GM23248 (cell line): ENCODE measurements around the gene UBA3. TPM values are rescaled to one million over a fixed set of nuclear protein-coding genes. Genes with fewer than 3 reads are reported as not detected.

ENCODE experiments used
- DNase-seq: peaks from one replicate; pipeline ENCODE4 v3.0.0-alpha.2; 2015
- H2AFZ ChIP-seq: fragments of 200-600 bp; sonication (generic); 2 replicates; pipeline ENCODE4 v1.6.1; 2016; ENCODE audit warnings: antibody characterized with exemption
- H3F3A ChIP-seq: fragments of 200-600 bp; sonication (generic); 2 replicates; pipeline ENCODE4 v1.6.1; 2016; ENCODE audit warnings: mild to moderate bottlenecking, antibody characterized with exemption, mixed run types; ENCODE audit not compliant: insufficient read depth
- H3K27ac ChIP-seq: fragments of 200-600 bp; sonication (generic); 2 replicates; pipeline ENCODE4 v1.5.1; 2016; ENCODE audit warnings: mild to moderate bottlenecking
- H3K27me3 ChIP-seq: fragments of 200-600 bp; sonication (generic); replicated peaks from 2 replicates; pipeline ENCODE4 v1.6.1; 2016; ENCODE audit warnings: mild to moderate bottlenecking; ENCODE audit not compliant: insufficient read depth
- H3K36me3 ChIP-seq: fragments of 200-600 bp; sonication (generic); 2 replicates; pipeline ENCODE4 v1.6.1; 2016; ENCODE audit warnings: low read depth, mild to moderate bottlenecking
- H3K4me1 ChIP-seq: fragments of 200-600 bp; sonication (generic); 2 replicates; pipeline ENCODE4 v1.6.1; 2016; ENCODE audit warnings: mild to moderate bottlenecking; ENCODE audit not compliant: insufficient read depth
- H3K4me2 ChIP-seq: fragments of 200-600 bp; sonication (generic); one replicate; pipeline ENCODE4 v1.6.1; 2016; ENCODE audit warnings: mild to moderate bottlenecking; ENCODE audit not compliant: unreplicated experiment
- H3K4me3 ChIP-seq: fragments of 200-600 bp; sonication (generic); 2 replicates; pipeline ENCODE4 v1.5.1; 2016; ENCODE audit warnings: mild to moderate bottlenecking
- H3K79me2 ChIP-seq: fragments of 200-600 bp; sonication (generic); 2 replicates; pipeline ENCODE4 v1.6.1; 2016; ENCODE audit warnings: mild to moderate bottlenecking; ENCODE audit not compliant: insufficient read depth
- H3K9ac ChIP-seq: fragments of 200-600 bp; sonication (generic); 2 replicates; pipeline ENCODE4 v1.6.1; 2016; ENCODE audit warnings: mild to moderate bottlenecking
- H3K9me2 ChIP-seq: fragments of 200-600 bp; sonication (generic); 2 replicates; pipeline ENCODE4 v1.6.1; 2016; ENCODE audit warnings: mixed run types, mild to moderate bottlenecking, moderate library complexity; ENCODE audit not compliant: insufficient read depth
- H3K9me3 ChIP-seq: fragments of 200-600 bp; sonication (generic); one replicate; pipeline ENCODE4 v1.6.1; 2017; ENCODE audit warnings: low read depth
- H4K20me1 ChIP-seq: fragments of 200-600 bp; sonication (generic); 2 replicates; pipeline ENCODE4 v1.6.0; 2016; ENCODE audit not compliant: insufficient read depth
- EZH2 ChIP-seq: fragments of 200-600 bp; sonication (generic); IDR thresholded peaks from 2 replicates; pipeline ENCODE4 v1.6.1; 2018; ENCODE audit warnings: antibody characterized with exemption, mild to moderate bottlenecking; ENCODE audit not compliant: insufficient read depth, poor library complexity, severe bottlenecking
- EZH2phosphoT487 ChIP-seq: fragments of 200-600 bp; sonication (generic); IDR thresholded peaks from 2 replicates; pipeline ENCODE4 v1.6.1; 2018; ENCODE audit warnings: antibody characterized with exemption, moderate library complexity, mild to moderate bottlenecking, low read depth; ENCODE audit not compliant: insufficient read depth
- WGBS, 2 experiments: methylation state at CpG; one replicate each; pipeline ENCODE4 v1.1.6; 2015 to 2017; ENCODE audit warnings: low lambda C conversion rate in 2 of 2, low coverage in 1 of 2; ENCODE audit errors: missing lambda C conversion rate in 2 of 2; 5-methylcytosine and 5-hydroxymethylcytosine counted together
- in situ Hi-C: fragments of 300-500 bp; cut with MboI; formaldehyde crosslinking; loops from 2 replicates; pipeline ENCODE4 v1.15.0; 2020
- microRNA counts: library from miRNA; unstranded; fragments of <30 nt; microRNA quantifications from one replicate; lab custom pipeline; 2016
- microRNA-seq: library from miRNA; unstranded; fragments of <30 nt; microRNA quantifications from one replicate; pipeline ENCODE4, GENCODE V29; 2016; ENCODE audit warnings: borderline number of aligned reads
- polyA plus RNA-seq: library from polyadenylated mRNA; unstranded; fragments of >200 nt; fragmentation: Nextera tagmentation; extraction: Ambion mirVana; gene quantifications from 2 replicates; pipeline ENCODE4 v1.2.1, GENCODE V29; 2016
- small RNA-seq: library from RNA; depleted of rRNA; stranded (forward); fragments of <200 nt; gene quantifications from one replicate; pipeline ENCODE3, GENCODE V24; 2014; ENCODE audit warnings: low read depth, low replicate concordance
- total RNA-seq: library from RNA; depleted of rRNA; stranded (reverse); fragments of >200 nt; shearing (Covaris generic); gene quantifications from 2 replicates; pipeline ENCODE4 v1.2.3, GENCODE V29; 2014; rRNA removed

UBA3 gene
- total and polyA plus RNA-seq, 2 experiments from 2014 or later, result 64.0 to 65.0 TPM

DNA sequence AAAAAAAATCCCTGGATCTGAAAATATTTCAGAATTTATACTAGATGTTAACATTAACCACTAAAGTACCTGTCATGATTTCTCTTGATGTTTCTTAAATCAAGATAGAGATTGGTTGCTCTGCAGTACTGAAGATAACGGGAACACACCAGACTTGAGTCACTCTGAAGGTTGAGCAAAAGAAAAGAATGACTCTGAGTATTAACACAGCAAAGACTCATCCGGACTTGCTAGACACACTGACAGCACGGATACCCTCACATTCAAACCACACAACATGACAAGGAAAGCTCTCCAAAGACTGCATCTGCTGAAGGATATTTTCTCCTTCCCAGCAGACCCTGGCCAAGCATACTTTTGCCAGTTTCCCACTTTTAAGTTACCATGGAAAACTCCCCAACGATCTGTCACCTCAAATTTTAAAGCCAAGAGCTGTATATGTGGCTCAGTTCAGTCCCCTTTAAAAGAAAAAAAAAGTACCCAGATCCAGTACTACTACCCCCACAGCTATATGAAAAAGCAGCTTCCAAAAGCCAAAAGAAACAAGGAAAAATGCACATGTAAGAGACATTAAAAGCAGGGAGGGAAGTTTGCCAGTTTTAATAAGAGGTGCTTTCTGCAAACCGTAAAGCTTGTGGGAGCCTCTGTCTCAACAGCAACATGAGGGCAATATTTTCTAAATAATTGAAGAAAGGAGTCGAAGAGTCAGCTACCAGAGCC is 74.9 kb downstream of the UBA3 start:
- in situ Hi-C loops, result no loop called here
- Histone ChIP-seq H3K27me3 (no peaks in the 10 kb centered on the region), H3K9me3 (no peaks in the 10 kb centered on the region), H3K79me2 (peaks cover 35% of the 10 kb centered on the region), H3K36me3 (peaks cover 82% of the 10 kb centered on the region), H3K9me2 (no peaks in the 10 kb centered on the region), H4K20me1 (no peaks in the 10 kb centered on the region), H3F3A (peaks cover 13% of the 10 kb centered on the region), H3K4me2 (no peak overlapping the region), H3K27ac (no peak overlapping the region), H3K4me1 (peaks cover 17% of the 10 kb centered on the region), H3K4me3 (no peak overlapping the region), H3K9ac (no peak overlapping the region), H2AFZ (no peak overlapping the region)
- DNase-seq, result peak; percentile 22
- 79 to 80% methylated on average over 6 of the region's 6 CpGs for WGBS, 2 experiments
- TF ChIP-seq EZH2 (no peak), EZH2phosphoT487 (no peak)

MicroRNAs within 50 kb of the gene (microRNA counts, 767-probe panel; counts per million panel counts)
- microRNA hsa-miR-3136-5p (lab: Ali Mortazavi, UCI), result 447 counts per million, percentile 86 among the panel's probes with 10 or more counts

Small RNAs within 50 kb of the gene (microRNA-seq; reads per million reads assigned to microRNA genes)
- not detected for gene MIR3136

Small RNAs within 50 kb of the gene (small RNA-seq; reads per million reads assigned to genes)
- not detected for gene MIR3136

Other genes with a start within 250 kb of the UBA3 start
- gene TAFA4, start 147.8 kb downstream of the UBA3 start, total RNA-seq, result not detected in 2 replicates
- gene TAFA4, start 147.8 kb downstream of the UBA3 start, polyA plus RNA-seq, result not detected in 2 replicates
- 42.4 and 47.7 TPM in 2 replicates for gene EOGT, start 66.7 kb downstream of the UBA3 start, total RNA-seq
- 29.3 and 31.6 TPM in 2 replicates for gene EOGT, start 66.7 kb downstream of the UBA3 start, polyA plus RNA-seq
- 27.0 and 35.2 TPM in 2 replicates for gene TMF1, start 28.0 kb downstream of the UBA3 start, total RNA-seq
- gene TMF1, start 28.0 kb downstream of the UBA3 start, polyA plus RNA-seq, result 36.9 and 41.4 TPM in 2 replicates
- gene ARL6IP5, start 4.6 kb upstream of the UBA3 start, total RNA-seq, result 94.0 and 98.7 TPM in 2 replicates
- gene ARL6IP5, start 4.6 kb upstream of the UBA3 start, polyA plus RNA-seq, result 174 and 178 TPM in 2 replicates
- gene LMOD3, start 42.2 kb upstream of the UBA3 start, total RNA-seq, result not detected in 2 replicates
- 0.04 TPM in 1 of 2 replicates, not detected in the other for gene LMOD3, start 42.2 kb upstream of the UBA3 start, polyA plus RNA-seq